ENCODE data around the gene EFNA1.

Gene EFNA1

GRCh38 chr1:155179112-155180031 is 51.7 kb downstream of the EFNA1 start:
- Mint-ChIP-seq H3K4me1 (peaks cover 32% of the 10 kb centered on the region), H3K9me3 (no peaks in the 10 kb centered on the region), H3K36me3 (peaks cover 46% of the 10 kb centered on the region), H3K4me3 (no peak overlapping the region), H3K27ac (peak overlapping the region; percentile 75)
- DNase-seq (ENCODE audit: low spot score in 2 of 2) (no peak), ATAC-seq (no peak)

DNA sequence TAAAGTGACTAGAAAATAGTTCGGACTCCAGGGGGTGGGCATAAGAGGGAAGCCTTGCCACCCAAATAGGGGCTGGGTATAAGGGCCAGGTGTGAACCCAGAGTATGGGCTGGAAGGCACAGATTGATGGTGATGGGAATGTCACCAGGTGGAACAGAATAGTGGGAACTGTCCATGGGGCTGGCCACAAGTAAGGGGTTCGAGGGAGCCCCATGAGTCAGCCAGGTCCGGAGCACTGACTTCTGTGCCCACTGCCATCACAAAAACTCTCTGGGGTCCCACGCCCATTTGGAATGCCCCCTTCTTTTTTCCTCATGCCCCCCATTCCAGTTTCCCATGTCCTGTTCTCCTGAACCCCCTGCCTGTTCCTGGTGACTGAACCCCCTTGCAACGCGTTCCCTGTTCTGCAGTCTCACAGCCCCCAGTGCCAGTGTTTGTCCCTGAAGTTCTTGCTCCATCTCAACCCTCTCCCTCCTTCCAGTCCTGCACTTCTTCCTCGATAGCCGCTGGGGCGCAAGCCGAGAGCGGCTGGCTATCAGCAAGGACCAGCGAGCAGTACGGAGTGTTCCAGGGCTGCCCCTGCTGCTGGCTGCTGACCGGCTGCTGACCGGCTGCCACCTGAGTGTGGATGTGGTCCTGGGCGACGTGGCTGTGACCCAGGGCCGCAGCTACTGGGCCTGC is 53.8 kb downstream of the EFNA1 start:
- H3K9me3 Mint-ChIP-seq = no peaks in the 10 kb centered on the region
- peaks cover 11% of the 10 kb centered on the region for H3K4me1 Mint-ChIP-seq
- no peak for ATAC-seq

DNA sequence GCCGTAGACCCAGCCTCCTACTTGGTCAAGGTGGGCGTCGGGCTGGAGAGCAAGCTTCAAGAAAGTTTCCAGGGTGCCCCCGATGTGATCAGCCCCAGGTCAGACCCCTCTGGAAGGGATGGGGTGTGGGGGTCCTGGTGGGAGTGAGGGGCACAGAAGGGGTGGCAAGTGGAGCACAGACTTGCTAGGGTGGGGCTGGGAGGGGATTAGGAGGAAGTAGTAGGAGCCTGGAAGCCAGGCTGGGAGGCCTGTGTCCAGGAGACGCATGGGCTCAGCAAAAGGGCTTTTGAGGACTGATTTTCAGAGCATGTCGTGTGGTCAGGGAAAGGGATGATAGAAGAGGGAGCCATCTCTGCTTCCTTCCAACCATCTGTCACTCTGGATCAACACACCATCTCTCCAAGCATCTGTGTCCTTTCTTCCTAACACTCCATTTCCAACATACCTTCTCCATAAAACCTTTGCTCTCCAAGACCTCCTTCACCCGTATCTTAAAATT is 54.4 kb downstream of the EFNA1 start:
- Mint-ChIP-seq H3K4me3 (no peak overlapping the region), H3K4me1 (peaks cover 6% of the 10 kb centered on the region), H3K9me3 (no peaks in the 10 kb centered on the region), H3K27ac (peak overlapping the region; percentile 48), H3K36me3 (peaks cover 35% of the 10 kb centered on the region)
- DNase-seq (ENCODE audit: low spot score in 2 of 2) = no peak
- ATAC-seq = no peak

More for the DNA sequence above, 53.8 kb downstream of the EFNA1 start:
- peaks cover 39% of the 10 kb centered on the region for H3K36me3 Mint-ChIP-seq
- DNase-seq (ENCODE audit: low spot score in 2 of 2) = no peak
- H3K4me3 Mint-ChIP-seq = no peak overlapping the region
- peak overlapping the region; percentile 48 for H3K27ac Mint-ChIP-seq

DNA sequence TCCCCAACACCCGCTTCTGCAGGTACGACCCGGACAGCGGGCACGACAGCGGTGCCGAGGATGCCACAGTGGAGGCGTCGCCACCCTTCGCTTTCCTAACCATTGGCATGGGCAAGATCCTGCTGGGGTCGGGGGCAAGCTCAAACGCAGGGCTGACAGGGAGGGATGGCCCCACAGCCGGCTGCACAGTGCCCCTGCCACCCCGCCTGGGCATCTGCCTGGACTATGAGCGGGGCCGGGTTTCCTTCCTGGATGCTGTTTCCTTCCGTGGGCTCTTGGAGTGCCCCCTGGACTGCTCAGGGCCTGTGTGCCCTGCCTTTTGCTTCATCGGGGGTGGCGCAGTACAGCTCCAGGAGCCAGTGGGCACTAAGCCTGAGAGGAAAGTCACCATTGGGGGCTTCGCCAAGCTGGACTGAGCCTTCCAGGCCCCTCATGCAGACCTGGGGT is 56.1 kb downstream of the EFNA1 start:
- Mint-ChIP-seq H3K9me3 (no peaks in the 10 kb centered on the region), H3K4me3 (no peak overlapping the region), H3K36me3 (peaks cover 33% of the 10 kb centered on the region), H3K27ac (peak overlapping the region; percentile 2), H3K4me1 (peaks cover 12% of the 10 kb centered on the region)
- ATAC-seq (no peak), DNase-seq (ENCODE audit: low spot score in 2 of 2) (no peak)

DNA sequence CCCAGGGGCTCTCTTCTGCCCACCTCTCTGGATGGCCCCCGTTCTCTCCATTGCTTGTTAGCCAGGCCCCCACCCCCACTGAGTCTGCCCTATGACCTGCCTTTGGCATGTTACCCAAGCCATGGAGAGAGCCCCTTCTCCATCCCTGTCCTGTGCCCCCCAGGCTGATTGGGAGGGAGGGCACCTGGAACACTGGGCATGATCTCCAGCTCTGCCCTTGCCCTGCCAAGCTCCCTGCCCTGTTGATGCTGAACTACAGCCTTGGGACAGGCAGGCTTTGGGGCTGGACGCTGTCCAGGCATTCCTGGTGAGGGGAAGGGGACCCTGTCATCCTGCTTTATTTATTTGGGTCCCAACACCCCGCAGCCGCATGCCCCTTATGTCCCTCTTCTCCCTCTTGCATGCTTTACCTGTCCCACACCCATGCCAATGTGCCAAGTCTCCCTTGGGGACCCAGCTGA is 56.7 kb downstream of the EFNA1 start:
- ATAC-seq = no peak
- peaks cover 7% of the 10 kb centered on the region for H3K4me1 Mint-ChIP-seq
- peak overlapping the region; percentile 71 for H3K27ac Mint-ChIP-seq
- no peaks in the 10 kb centered on the region for H3K9me3 Mint-ChIP-seq
- H3K36me3 Mint-ChIP-seq = peaks cover 27% of the 10 kb centered on the region
- no peak for DNase-seq (ENCODE audit: low spot score in 2 of 2)
- no peak overlapping the region for H3K4me3 Mint-ChIP-seq

Data from stimulated activated effector memory CD8-positive, alpha-beta T cell treated with anti-CD3 and anti-CD28 coated beads, Interleukin-12 subunit alpha, Interleukin-12 subunit beta, amount 100 ng/mL, for 72 hours (primary cell).